HG03571 (cell line): Measurements from ENCODE around the gene FOXN1.
"Not testable (repeated sequence)": the region's sequence is repeated elsewhere in the genome, so short reads cannot be mapped to it uniquely, and the experiment has no call there.

Experiments used
- ATAC-seq: cut with Tn5 transposase; IDR thresholded peaks from one replicate; pipeline ENCODE4 v1.9.1; 2021; ENCODE audit not compliant: unreplicated experiment

Gene FOXN1

GRCh38 chr17:28505986-28506665 lies at the start of gene FOXN1:
TSS of gene FOXN1 (plus strand) at chr17:28506348. CDS start at chr17:28523970, 17,622 bp downstream.
- no peak for ATAC-seq

GRCh38 chr17:28457890-28458289 lies 48.3 kb upstream of the FOXN1 start:
- ATAC-seq, result no peak

GRCh38 chr17:28458881-28459280 lies 47.3 kb upstream of the FOXN1 start:
- not testable (repeated sequence) for ATAC-seq

- ATAC-seq, result no peak
These were observed 45.2 kb upstream of the FOXN1 start for GRCh38 chr17:28460901-28461300.

- ATAC-seq, result no peak
These were observed 40.1 kb upstream of the FOXN1 start for GRCh38 chr17:28466001-28466400.

- ATAC-seq, result no peak
These were observed 39.6 kb upstream of the FOXN1 start for GRCh38 chr17:28466521-28467048.

- ATAC-seq, result no peak
These were observed 38.6 kb upstream of the FOXN1 start for GRCh38 chr17:28467456-28468025.

- ATAC-seq, result not testable (repeated sequence)
These were observed 38.0 kb upstream of the FOXN1 start for GRCh38 chr17:28468033-28468735.

GRCh38 chr17:28468781-28469180 lies 37.4 kb upstream of the FOXN1 start:
- no peak for ATAC-seq

GRCh38 chr17:28469376-28469775 lies 36.8 kb upstream of the FOXN1 start:
- ATAC-seq, result no peak

- ATAC-seq, result no peak
These were observed 35.8 kb upstream of the FOXN1 start for GRCh38 chr17:28470266-28470913.

- no peak for ATAC-seq
These were observed 35.2 kb upstream of the FOXN1 start for GRCh38 chr17:28470914-28471366.

GRCh38 chr17:28471531-28472342 lies 34.4 kb upstream of the FOXN1 start:
- no peak for ATAC-seq

GRCh38 chr17:28472871-28473497 lies 33.2 kb upstream of the FOXN1 start:
- no peak for ATAC-seq

- no peak for ATAC-seq
These were observed 32.6 kb upstream of the FOXN1 start, which contains the start of gene SLC13A2 for GRCh38 chr17:28473542-28473941. TSS of gene SLC13A2 (plus strand) at chr17:28473644. CDS start at chr17:28473713, 69 bp downstream.

- ATAC-seq, result no peak
These were observed 32.0 kb upstream of the FOXN1 start for GRCh38 chr17:28474111-28474531.

GRCh38 chr17:28475151-28475900 lies 30.8 kb upstream of the FOXN1 start:
- ATAC-seq, result no peak

GRCh38 chr17:28476076-28476865 lies 29.9 kb upstream of the FOXN1 start:
- ATAC-seq, result no peak
